Ishikawa (cell line): ENCODE results near the gene SHD.

Source experiments
- CEBPB ChIP-seq: IDR thresholded peaks from 2 replicates; pipeline ENCODE4 v1.6.1; 2012
- CREB1 ChIP-seq: IDR thresholded peaks from 2 replicates; pipeline ENCODE4 v1.6.1; 2012; ENCODE audit warnings: low read depth
- EGR1 ChIP-seq: IDR thresholded peaks from 2 replicates; pipeline ENCODE4 v1.6.1; 2012
- EP300 ChIP-seq: IDR thresholded peaks from 2 replicates; pipeline ENCODE4 v1.6.1; 2012; ENCODE audit warnings: borderline replicate concordance
- FOXM1 ChIP-seq: IDR thresholded peaks from 2 replicates; pipeline ENCODE4 v1.6.1; 2012; ENCODE audit warnings: low read depth, borderline replicate concordance
- MAX ChIP-seq: IDR thresholded peaks from 2 replicates; pipeline ENCODE4 v1.6.1; 2012
- NFIC ChIP-seq: IDR thresholded peaks from 2 replicates; pipeline ENCODE4 v1.6.1; 2012
- RAD21 ChIP-seq: IDR thresholded peaks from 2 replicates; pipeline ENCODE4 v1.6.1; 2012; ENCODE audit warnings: low read depth
- REST ChIP-seq: IDR thresholded peaks from 2 replicates; pipeline ENCODE4 v1.6.1; 2012; ENCODE audit warnings: low read depth, mild to moderate bottlenecking
- TAF1 ChIP-seq: IDR thresholded peaks from 2 replicates; pipeline ENCODE4 v1.6.1; 2012; ENCODE audit warnings: low read depth, mild to moderate bottlenecking
- TCF12 ChIP-seq: IDR thresholded peaks from 2 replicates; pipeline ENCODE4 v1.6.1; 2012; ENCODE audit warnings: low read depth
- TEAD4 ChIP-seq: IDR thresholded peaks from 2 replicates; pipeline ENCODE4 v1.6.1; 2012
- USF1 ChIP-seq: IDR thresholded peaks from 2 replicates; pipeline ENCODE4 v1.6.1; 2012
- YY1 ChIP-seq: IDR thresholded peaks from 2 replicates; pipeline ENCODE4 v1.6.1; 2012; ENCODE audit warnings: low read depth
- ZBTB7A ChIP-seq: IDR thresholded peaks from 2 replicates; pipeline ENCODE4 v1.6.1; 2012; ENCODE audit warnings: low read depth

The SHD gene

GRCh38 chr19:4256563-4256962, 22.5 kb upstream of the SHD start:
- TF ChIP-seq YY1 (0 out of 2 replicates have a peak, but pooled peaks have one; percentile 28), TCF12 (no peak), RAD21 (no peak)

- TF ChIP-seq REST: no peak
- no peak for TF ChIP-seq FOXM1
- no peak for TF ChIP-seq MAX
- no peak for TF ChIP-seq TCF12
- TF ChIP-seq TEAD4: no peak
- no peak for TF ChIP-seq EGR1
- no peak for TF ChIP-seq NFIC
- TF ChIP-seq EP300: no peak
- TF ChIP-seq CEBPB: no peak
- TF ChIP-seq CREB1: no peak
Observed at GRCh38 chr19:4257025-4257424, 22.0 kb upstream of the SHD start.

- TF ChIP-seq ZBTB7A: no peak
- no peak for TF ChIP-seq MAX
- no peak for TF ChIP-seq NFIC
Observed at GRCh38 chr19:4258181-4258580, 20.9 kb upstream of the SHD start.

- TF ChIP-seq CREB1: no peak
- no peak for TF ChIP-seq YY1
- TF ChIP-seq EP300: no peak
- TF ChIP-seq EGR1: no peak
- TF ChIP-seq RAD21: no peak
- TF ChIP-seq TAF1: no peak
- no peak for TF ChIP-seq REST
- TF ChIP-seq TEAD4: no peak
- TF ChIP-seq CEBPB: no peak
- TF ChIP-seq USF1: no peak
- TF ChIP-seq NFIC: no peak
- no peak for TF ChIP-seq FOXM1
- TF ChIP-seq TCF12: no peak
- no peak for TF ChIP-seq ZBTB7A
- TF ChIP-seq MAX: no peak
Observed at GRCh38 chr19:4260613-4261191, 18.4 kb upstream of the SHD start.

- no peak for TF ChIP-seq CEBPB
- TF ChIP-seq ZBTB7A: no peak
- no peak for TF ChIP-seq TAF1
- no peak for TF ChIP-seq EP300
- no peak for TF ChIP-seq NFIC
- no peak for TF ChIP-seq CREB1
- no peak for TF ChIP-seq REST
- no peak for TF ChIP-seq YY1
- no peak for TF ChIP-seq FOXM1
- TF ChIP-seq TEAD4: no peak
- TF ChIP-seq USF1: no peak
- no peak for TF ChIP-seq TCF12
- no peak for TF ChIP-seq MAX
- no peak for TF ChIP-seq EGR1
- TF ChIP-seq RAD21: no peak
Observed at GRCh38 chr19:4264812-4265211, 14.3 kb upstream of the SHD start.
